ENCODE results near the gene EIF2S3. TPM values are rescaled to one million over a fixed set of nuclear protein-coding genes. Genes with fewer than 3 reads are reported as not detected.
"Not testable (repeated sequence)": the region's sequence is repeated elsewhere in the genome, so short reads cannot be mapped to it uniquely, and the experiment has no call there.

Gene EIF2S3
- total and polyA plus RNA-seq, 2 experiments from 2014 or later, result 70.4 to 347 TPM

DNA sequence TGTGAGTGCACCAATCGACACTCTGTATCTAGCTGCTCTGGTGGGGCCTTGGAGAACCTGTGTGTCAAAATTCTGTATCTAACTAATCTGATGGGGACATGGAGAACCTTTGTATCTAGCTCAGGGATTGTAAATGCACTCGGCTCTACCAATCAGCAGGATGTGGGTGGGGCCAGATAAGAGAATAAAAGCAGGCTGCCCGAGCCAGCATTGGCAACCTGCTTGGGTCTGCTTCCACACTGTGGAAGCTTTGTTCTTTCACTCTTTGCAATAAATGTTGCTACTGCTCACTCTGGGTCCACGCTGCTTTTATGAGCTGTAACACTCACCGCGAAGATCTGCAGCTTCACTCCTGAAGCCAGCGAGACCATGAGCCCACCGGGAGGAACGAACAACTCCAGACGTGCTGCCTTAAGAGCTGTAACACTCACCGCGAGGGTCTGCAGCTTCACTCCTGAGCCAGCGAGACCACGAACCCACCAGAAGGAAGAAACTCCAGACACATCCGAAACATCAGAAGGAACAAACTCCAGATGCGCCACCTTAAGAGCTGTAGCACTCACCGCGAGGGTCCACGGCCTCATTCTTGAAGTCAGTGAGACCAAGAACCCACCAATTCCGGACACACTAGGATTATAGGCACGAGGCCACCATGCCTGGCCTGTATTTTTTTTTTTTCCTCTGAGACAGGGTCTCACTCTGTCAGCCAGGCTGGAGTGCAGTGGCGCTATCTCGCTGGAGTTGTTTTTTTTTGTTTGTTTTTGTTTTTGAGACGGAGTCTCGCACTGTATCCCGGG lies 4.0 kb upstream of the EIF2S3 start:
- H3K27me3 ChIP-seq; H3K4me3 ChIP-seq; H3K4me1 ChIP-seq (ENCODE audit: insufficient read depth); H2AFZ ChIP-seq; H3K79me2 ChIP-seq; H3K9me3 ChIP-seq (ENCODE audit: low read depth); H3K9me2 ChIP-seq (replicated peaks; ENCODE audit: insufficient read depth); H3K27ac ChIP-seq; H3K4me2 ChIP-seq; H4K20me1 ChIP-seq (ENCODE audit: insufficient read depth, poor library complexity, severe bottlenecking); H3K36me3 ChIP-seq (replicated peaks; ENCODE audit: insufficient read depth, low read depth); DNase-seq (ENCODE audit: low spot score): not testable (repeated sequence)
- 87% methylated on average over 24 of the region's 26 CpGs for WGBS (ENCODE audit: low lambda C conversion rate, missing lambda C conversion rate)

DNA sequence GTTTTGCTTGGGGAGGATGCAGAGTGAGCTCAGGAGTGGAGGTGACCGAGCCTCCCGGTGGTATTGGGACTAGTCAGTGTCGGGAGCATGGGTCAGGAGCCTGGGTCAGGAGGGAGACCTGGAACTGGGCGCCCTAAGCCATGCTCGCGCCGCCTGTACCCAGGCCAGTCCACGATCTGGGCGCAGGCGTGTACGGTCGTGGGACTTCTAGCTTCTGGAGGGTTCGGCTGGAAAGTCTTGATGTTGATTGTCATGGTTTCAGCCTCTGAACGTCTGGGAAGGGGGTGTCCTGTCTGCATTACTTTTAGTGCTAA lies 244 bp downstream of the EIF2S3 start:
- Histone ChIP-seq H3K4me1 (ENCODE audit: insufficient read depth) (peaks cover 11% of the 10 kb centered on the region), H3K4me3 (no peak overlapping the region), H3K9me3 (ENCODE audit: low read depth) (no peaks in the 10 kb centered on the region), H3K79me2 (no peaks in the 10 kb centered on the region), H3K36me3 (replicated peaks; ENCODE audit: insufficient read depth, low read depth) (no peaks in the 10 kb centered on the region), H4K20me1 (ENCODE audit: insufficient read depth, poor library complexity, severe bottlenecking) (peaks cover 7% of the 10 kb centered on the region), H3K9me2 (replicated peaks; ENCODE audit: insufficient read depth) (no peaks in the 10 kb centered on the region), H3K27me3 (no peaks in the 10 kb centered on the region), H3K4me2 (no peak overlapping the region), H3K27ac (no peak overlapping the region), H2AFZ (peak overlapping the region; percentile 31)
- under 1% methylated on average over 14 of the region's 14 CpGs for WGBS (ENCODE audit: low lambda C conversion rate, missing lambda C conversion rate)
- TF ChIP-seq EZH2 (IDR thresholded peaks at IDR 0.05; ENCODE audit: borderline replicate concordance) (no peak), EZH2phosphoT487 (IDR thresholded peaks at IDR 0.05; ENCODE audit: low read depth, severe bottlenecking, unreplicated experiment) (no peak)
- TF ChIP-seq, protein P1, sequence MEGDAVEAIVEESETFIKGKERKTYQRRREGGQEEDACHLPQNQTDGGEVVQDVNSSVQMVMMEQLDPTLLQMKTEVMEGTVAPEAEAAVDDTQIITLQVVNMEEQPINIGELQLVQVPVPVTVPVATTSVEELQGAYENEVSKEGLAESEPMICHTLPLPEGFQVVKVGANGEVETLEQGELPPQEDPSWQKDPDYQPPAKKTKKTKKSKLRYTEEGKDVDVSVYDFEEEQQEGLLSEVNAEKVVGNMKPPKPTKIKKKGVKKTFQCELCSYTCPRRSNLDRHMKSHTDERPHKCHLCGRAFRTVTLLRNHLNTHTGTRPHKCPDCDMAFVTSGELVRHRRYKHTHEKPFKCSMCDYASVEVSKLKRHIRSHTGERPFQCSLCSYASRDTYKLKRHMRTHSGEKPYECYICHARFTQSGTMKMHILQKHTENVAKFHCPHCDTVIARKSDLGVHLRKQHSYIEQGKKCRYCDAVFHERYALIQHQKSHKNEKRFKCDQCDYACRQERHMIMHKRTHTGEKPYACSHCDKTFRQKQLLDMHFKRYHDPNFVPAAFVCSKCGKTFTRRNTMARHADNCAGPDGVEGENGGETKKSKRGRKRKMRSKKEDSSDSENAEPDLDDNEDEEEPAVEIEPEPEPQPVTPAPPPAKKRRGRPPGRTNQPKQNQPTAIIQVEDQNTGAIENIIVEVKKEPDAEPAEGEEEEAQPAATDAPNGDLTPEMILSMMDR (IDR thresholded peaks at IDR 0.05; ENCODE audit: poor library complexity), result no peak
- no peak for DNase-seq (ENCODE audit: low spot score)

DNA sequence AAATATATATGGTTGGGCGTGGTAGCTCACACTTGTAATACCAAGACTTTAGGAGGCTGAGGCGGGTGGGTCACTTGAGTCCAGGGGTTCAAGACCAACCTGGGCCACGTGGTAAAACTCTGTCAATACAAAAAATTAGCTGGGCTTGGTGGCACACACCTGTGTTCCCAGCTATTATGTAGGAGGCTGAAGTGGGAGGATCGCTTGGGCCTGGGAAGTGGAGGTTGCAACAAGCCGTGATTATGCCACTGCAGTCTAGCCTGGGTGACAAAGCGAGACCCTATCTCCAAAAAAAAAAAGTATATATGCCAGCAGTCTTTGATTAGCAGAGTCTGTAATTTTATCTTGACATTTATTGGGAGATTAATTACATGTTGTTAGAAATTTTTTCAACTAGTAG lies 8.7 kb downstream of the EIF2S3 start:
- Histone ChIP-seq H2AFZ (no peak overlapping the region), H3K36me3 (replicated peaks; ENCODE audit: insufficient read depth, low read depth) (peaks cover 5% of the 10 kb centered on the region), H4K20me1 (ENCODE audit: insufficient read depth, poor library complexity, severe bottlenecking) (peaks cover 14% of the 10 kb centered on the region), H3K27me3 (no peaks in the 10 kb centered on the region), H3K4me3 (no peak overlapping the region), H3K27ac (no peak overlapping the region), H3K79me2 (peaks cover 60% of the 10 kb centered on the region), H3K9me3 (ENCODE audit: low read depth) (no peaks in the 10 kb centered on the region), H3K4me2 (no peak overlapping the region), H3K9me2 (replicated peaks; ENCODE audit: insufficient read depth) (no peaks in the 10 kb centered on the region), H3K4me1 (ENCODE audit: insufficient read depth) (no peaks in the 10 kb centered on the region)
- WGBS (ENCODE audit: low lambda C conversion rate, missing lambda C conversion rate), result 96% methylated on average over 6 of the region's 6 CpGs
- DNase-seq (ENCODE audit: low spot score), result no peak
- TF ChIP-seq EZH2 (IDR thresholded peaks at IDR 0.05; ENCODE audit: borderline replicate concordance), result no peak
- TF ChIP-seq EZH2phosphoT487 (IDR thresholded peaks at IDR 0.05; ENCODE audit: low read depth, severe bottlenecking, unreplicated experiment), result no peak
- TF ChIP-seq, protein P1 (IDR thresholded peaks at IDR 0.05; ENCODE audit: poor library complexity), result no peak

DNA sequence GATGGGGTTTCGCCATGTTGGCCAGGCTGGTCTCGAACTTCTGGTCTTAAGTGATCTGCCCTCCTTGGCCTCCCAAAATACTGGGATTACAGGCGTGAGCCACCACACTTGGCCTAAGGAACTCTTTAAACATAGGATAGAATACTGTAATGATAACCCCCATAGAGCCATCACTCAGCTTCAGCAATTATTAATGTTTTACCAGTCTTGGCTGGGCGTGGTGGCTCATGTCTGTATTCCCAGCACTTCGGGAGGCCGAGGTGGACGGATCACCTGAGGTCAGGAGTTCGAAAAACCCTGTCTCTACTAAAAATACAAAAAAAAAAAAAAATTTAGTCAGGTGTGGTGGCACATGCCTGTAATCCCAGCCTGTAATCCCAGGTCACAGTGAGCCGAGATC lies 15.1 kb downstream of the EIF2S3 start:
- peaks cover 5% of the 10 kb centered on the region for H4K20me1 ChIP-seq (ENCODE audit: insufficient read depth, poor library complexity, severe bottlenecking)
- H3K4me2 ChIP-seq, result no peak overlapping the region
- H3K27me3 ChIP-seq, result no peaks in the 10 kb centered on the region
- no peaks in the 10 kb centered on the region for H3K9me2 ChIP-seq (replicated peaks; ENCODE audit: insufficient read depth)
- no peak for DNase-seq (ENCODE audit: low spot score)
- H3K27ac ChIP-seq, result no peak overlapping the region
- WGBS (ENCODE audit: low lambda C conversion rate, missing lambda C conversion rate), result 94% methylated on average over 9 of the region's 9 CpGs
- H3K79me2 ChIP-seq, result peaks cover 33% of the 10 kb centered on the region
- no peaks in the 10 kb centered on the region for H3K4me1 ChIP-seq (ENCODE audit: insufficient read depth)
- TF ChIP-seq, protein P1 (IDR thresholded peaks at IDR 0.05; ENCODE audit: poor library complexity), result no peak
- no peaks in the 10 kb centered on the region for H3K9me3 ChIP-seq (ENCODE audit: low read depth)
- no peaks in the 10 kb centered on the region for H3K36me3 ChIP-seq (replicated peaks; ENCODE audit: insufficient read depth, low read depth)
- no peak overlapping the region for H2AFZ ChIP-seq
- no peak overlapping the region for H3K4me3 ChIP-seq
